HG02798 (cell line): ENCODE data around the gene OR10G7.

Source experiments
- ATAC-seq: cut with Tn5 transposase; IDR thresholded peaks from one replicate; pipeline ENCODE4 v1.9.1; 2021; ENCODE audit warnings: mild to moderate bottlenecking; ENCODE audit not compliant: unreplicated experiment, poor library complexity

OR10G7 gene

DNA sequence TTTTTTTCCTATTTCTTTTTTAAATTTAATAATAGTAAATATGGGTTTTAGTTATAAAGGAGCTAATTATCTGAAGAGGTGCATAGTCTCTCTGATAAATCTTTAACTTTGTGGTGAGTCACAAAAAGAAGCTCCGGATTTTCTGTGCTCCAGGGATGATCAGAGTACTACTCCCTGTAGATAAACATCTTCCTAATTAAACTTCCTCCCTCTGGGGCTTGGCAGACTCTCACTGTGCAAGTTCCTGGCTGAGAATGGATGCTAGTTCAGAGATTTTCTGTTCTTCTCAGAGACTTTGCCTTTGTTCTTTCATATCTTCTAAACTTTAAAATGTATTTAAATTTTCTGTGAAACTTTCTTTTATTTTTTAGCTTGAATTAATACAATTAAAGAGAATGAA is at the start of gene OR10G7:
Gene OR10G7, minus strand, starts transcription at position 72 of the 400 bp plus-strand sequence. CDS start 2,324 bp downstream, outside the sequence.
- no peak for ATAC-seq

GRCh38 chr11:124085997-124086846 is 45.1 kb upstream of the OR10G7 start:
- ATAC-seq: no peak

GRCh38 chr11:124085583-124085982 is 44.5 kb upstream of the OR10G7 start:
- no peak for ATAC-seq

GRCh38 chr11:124082371-124082770 is 41.2 kb upstream of the OR10G7 start:
- no peak for ATAC-seq

GRCh38 chr11:124081483-124081882 is 40.4 kb upstream of the OR10G7 start:
- no peak for ATAC-seq

- ATAC-seq: no peak
These were observed 39.3 kb upstream of the OR10G7 start for GRCh38 chr11:124080327-124081001.

DNA sequence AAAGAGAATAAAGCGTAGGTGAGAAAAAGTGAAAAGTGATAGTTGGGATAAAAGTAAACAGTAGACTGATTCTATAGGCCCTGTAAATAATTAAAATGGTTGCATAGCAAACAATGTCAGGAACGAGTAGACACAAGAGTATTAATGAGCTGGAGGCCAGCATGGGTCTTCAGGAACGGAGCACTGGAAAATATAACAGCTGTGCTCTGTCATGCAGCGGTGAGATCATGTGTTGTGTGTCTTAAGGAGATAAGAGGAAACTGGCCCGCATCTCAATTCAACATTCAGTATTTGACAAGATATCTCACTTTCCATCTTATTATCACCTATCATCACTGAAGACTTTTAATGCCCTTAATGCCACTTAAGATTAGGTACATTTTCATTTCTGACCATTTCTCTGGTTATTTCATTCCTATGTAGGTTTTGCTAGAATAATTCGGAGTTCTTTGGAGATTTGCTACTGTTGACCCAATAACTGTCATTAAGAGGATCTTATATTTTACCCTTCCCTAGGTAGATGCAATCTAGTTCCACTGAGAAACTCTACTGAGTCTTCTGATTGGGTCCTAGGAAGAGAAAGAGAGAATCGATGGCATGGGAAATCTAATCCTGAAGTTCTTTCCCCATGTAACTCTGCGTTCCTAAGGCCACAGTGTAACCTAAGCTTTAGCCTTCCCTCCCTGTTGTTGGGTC is 38.7 kb upstream of the OR10G7 start:
- no peak for ATAC-seq

- ATAC-seq: no peak
These were observed 37.5 kb upstream of the OR10G7 start for GRCh38 chr11:124078591-124078990.

DNA sequence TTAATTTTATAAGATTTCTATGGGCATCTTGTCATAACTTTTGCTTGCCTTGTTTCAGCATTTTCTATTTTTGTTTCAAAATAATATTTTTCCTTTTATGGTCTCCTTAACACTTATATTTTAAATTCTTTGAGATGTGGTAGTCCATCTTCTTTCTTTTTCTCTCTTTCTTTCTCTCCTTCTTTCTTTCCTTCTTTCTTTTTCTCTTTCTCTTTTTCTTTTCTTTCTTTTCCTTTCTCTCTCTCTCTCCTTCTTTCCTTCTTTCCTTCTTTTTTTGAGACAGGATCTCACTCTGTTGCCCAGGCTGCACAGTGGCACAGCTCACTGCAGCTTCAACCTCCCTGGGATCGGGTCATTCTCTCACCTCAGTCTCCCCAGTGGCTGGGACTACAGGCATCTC is 36.1 kb upstream of the OR10G7 start:
- ATAC-seq: no peak

GRCh38 chr11:124075841-124076651 is 34.9 kb upstream of the OR10G7 start:
- ATAC-seq: peak; percentile 79

DNA sequence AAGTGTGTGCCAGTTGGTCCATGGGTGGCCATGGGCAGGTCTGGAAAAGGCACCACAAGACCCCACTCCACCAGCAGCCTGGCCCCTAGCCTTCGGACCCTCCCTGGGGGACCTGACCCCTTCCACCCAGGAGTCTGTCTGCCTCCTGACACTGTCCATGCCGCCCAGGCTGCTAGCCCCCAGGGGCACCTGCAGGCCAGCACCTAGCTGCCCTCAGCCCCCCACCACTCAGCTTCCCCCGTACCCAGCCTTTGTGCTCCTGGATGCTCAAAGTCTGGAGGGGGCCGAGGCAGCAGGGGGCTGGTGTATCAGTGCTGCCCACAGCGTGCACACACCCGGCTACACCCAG is 34.3 kb upstream of the OR10G7 start:
- ATAC-seq: no peak

DNA sequence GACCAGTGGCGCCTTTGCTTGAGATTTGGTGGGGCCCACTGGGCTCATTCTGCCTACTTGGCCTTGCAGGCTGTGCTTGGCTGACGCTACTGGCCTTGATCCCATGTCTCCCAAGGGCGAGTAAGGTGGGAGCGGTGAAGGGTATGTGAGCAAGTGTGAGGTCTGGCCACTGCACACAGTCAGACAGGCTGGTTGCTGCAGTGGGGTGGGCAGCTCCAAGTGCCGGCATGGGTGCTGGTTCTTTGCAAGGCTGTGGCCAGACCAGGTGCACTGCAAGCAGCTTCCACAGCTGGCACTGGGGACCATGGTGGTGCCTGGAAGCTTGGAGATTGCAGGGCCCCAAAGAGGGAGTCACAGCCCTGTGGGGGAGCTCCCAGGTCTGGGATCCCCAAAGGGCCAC is 33.4 kb upstream of the OR10G7 start:
- ATAC-seq: no peak

GRCh38 chr11:124072147-124072546 is 31.0 kb upstream of the OR10G7 start:
- no peak for ATAC-seq

DNA sequence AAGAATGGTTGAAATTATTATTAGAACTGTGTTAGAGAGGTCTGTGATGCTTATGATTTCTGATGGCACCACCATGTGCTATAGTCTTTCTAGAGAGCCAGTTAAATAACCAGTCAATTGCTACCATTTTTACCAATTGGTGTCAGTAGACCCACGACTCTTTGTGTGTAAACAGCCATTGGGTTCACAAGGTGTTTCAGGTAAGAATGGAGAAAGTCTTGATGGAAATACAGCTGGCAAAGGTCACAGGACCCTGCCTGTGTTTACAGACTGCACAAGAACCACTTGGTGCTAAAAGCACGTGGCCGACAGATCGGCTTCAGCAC is 30.5 kb upstream of the OR10G7 start:
- no peak for ATAC-seq

DNA sequence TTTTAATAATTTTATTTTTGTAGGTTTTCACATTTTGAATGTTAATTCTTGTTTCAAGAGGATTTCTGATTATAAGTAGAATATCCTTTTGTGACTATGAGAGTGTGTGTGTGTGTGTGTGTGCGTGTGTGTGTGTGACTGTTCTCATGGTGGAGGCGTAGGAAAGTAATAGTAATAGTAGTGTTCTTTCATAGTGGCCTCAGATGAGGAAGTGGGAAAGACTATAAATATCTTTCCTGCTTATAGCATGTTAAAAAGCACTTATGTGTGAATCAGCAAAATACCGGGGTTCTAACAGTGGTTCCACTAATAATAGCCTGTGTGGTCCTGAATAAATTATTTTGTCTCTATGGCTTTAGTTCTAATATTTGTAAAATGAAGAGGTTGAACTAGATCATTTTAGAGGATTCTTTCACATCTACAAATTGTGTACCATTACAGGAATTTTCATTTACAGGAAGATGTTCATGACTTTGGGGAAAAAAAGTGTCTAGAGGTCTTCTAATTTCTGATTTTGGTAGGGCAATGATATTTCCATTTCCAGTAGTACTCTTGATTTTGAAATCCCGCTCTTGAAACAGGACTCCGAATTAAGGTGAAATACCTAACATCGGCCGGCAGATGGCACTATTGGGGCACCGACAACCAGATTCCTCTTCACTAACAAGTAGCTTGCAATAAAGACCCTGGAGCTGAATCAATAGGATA is 29.9 kb upstream of the OR10G7 start:
- peak; percentile 85 for ATAC-seq

DNA sequence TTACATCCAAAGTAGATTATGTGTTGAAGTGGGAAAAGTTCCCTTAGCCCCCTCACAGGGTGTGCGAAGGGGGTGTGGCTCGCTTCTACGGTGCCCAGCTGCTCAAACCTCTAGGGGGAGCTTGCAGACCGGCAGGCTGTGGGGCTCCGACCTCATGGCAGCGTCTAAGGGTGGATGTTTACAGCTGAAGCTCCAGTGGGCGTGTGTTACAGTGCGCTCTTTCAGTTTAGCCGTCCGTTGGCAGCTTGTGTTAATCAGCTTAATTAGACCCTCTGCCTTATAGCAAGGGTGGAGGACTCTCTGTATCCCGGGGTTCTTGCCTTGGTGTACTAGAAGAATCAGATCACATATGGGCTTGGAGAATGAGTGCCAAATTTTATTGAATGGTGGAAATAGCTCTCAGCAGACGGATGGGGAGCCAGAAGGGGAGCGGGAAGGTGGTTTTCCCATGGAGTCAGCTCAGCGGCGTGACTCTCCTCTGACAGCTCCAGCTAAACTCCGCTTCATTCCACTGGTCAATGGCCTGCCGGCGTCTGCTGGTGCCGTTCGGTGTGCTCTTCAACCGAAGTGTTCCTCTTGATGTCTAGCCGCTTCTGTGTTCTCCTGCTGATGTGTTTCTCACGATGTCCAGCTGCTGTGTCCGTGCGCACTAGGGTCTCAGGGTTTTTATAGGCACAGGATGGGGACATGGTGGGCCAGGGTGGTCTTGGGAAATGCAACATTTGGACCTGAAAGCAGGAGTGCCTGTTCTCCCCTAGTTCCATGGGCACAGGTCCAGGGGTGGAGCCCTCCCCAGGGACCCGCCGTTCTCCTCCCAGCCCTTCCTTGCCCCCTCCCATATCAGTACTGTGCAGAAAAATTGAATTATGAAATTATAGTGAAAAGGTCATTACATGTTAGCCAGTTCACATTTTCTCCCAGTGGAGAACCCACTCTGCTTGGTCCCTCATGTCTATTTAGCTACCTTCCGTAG is 28.6 kb upstream of the OR10G7 start:
- peak; percentile 79 for ATAC-seq

GRCh38 chr11:124068601-124069110 is 27.5 kb upstream of the OR10G7 start:
- no peak for ATAC-seq

DNA sequence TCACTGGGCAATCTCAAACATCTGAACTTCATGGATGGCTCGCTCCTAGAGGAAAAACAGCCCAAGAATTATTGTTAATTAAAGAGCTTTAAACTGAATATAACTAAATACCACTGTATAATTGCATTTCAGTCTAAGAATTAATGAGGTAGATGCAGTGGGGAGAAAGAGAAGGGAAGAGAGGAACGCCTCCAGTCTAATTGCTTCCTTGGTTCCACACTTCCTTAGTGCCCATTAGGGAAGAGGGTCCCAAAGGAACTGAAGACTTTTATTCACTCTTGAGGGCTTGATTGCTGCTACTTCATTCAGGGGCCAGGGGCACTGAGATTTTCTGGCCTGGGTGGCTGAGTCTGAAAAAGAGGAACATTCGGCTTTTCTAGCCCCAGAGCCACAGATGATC is 11.8 kb upstream of the OR10G7 start:
- ATAC-seq: no peak

DNA sequence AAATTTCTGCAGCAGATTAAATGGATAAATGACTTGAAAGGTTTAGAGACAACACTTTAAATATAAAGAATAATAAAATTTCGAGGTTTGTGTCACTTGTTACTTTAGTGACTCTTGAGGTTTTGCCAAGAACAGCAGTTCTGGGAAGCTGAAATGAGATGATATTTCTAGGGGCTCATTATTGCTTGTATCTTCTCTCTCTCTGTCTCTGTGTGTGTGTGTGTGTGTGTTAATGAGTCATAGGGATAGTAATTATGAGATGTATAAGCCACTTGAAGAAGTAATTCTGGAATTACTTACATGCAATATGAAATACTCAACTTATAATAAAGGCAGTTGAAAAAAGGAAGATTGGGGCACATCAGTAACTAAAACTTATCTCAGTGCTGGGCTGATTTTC is 9.6 kb upstream of the OR10G7 start:
- no peak for ATAC-seq
